Breast epithelium (tissue), 4 donors: ENCODE measurements around the gene TECTA. TPM values are rescaled to one million over a fixed set of nuclear protein-coding genes. Genes with fewer than 3 reads are reported as not detected.
"Not testable (repeated sequence)": the region's sequence is repeated elsewhere in the genome, so short reads cannot be mapped to it uniquely, and the experiment has no call there.

Experiments used
- DNase-seq, 2 donors: peaks; one replicate each; pipeline ENCODE4 v3.0.0-alpha.2; 2019; ENCODE audit warnings: low spot score in 2 of 2
- H3K27ac ChIP-seq, 2 donors: fragments of 200-600 bp; sonication (generic) in 1 of 2; one replicate each; pipeline ENCODE4 v1.5.1; 2016 to 2019; ENCODE audit warnings: mild to moderate bottlenecking in 1 of 2
- H3K27me3 ChIP-seq, 2 donors: fragments of 200-600 bp; sonication (generic) in 1 of 2; one replicate each; pipeline versions ENCODE4 v1.5.1 to v1.6.0; 2017 to 2019; ENCODE audit warnings: control low read depth in 1 of 2, mild to moderate bottlenecking in 1 of 2
- H3K36me3 ChIP-seq: fragments of 200-600 bp; one replicate; pipeline ENCODE4 v1.5.1; 2019
- H3K4me1 ChIP-seq, 2 donors: fragments of 200-600 bp; sonication (generic); one replicate each; pipeline ENCODE4 v1.5.1; 2016 to 2019; ENCODE audit warnings: control low read depth in 1 of 2
- H3K4me3 ChIP-seq, 3 donors: fragments of 200-600 bp; sonication (generic); 1 replicate in 2 of 3; 2 replicates in 1 of 3; pipeline ENCODE4 v1.5.1; 2016 to 2019; ENCODE audit warnings: mild to moderate bottlenecking in 3 of 3, moderate library complexity in 2 of 3
- H3K9me3 ChIP-seq, 2 donors: fragments of 200-600 bp; sonication (generic) in 1 of 2; one replicate each; pipeline ENCODE4 v1.5.1; 2016 to 2019; ENCODE audit warnings: control low read depth in 1 of 2
- CTCF ChIP-seq, 3 donors: fragments of 450-650 bp; IDR thresholded peaks; one replicate each; pipeline ENCODE4 v1.5.1; 2016 to 2017; ENCODE audit warnings: antibody characterized with exemption in 3 of 3, mild to moderate bottlenecking in 3 of 3, moderate library complexity in 3 of 3
- POLR2A ChIP-seq: fragments of 450-650 bp; IDR thresholded peaks from one replicate; pipeline ENCODE4 v1.6.1; 2016; ENCODE audit warnings: antibody characterized with exemption, mild to moderate bottlenecking, moderate library complexity
- POLR2AphosphoS5 ChIP-seq, 3 donors: sonication (generic); formaldehyde crosslinking; IDR thresholded peaks; one replicate each; pipeline ENCODE4 v1.6.1; 2017; ENCODE audit warnings: antibody characterized with exemption in 3 of 3
- intact Hi-C: fragments of 100-400 bp; cut with DNase I; formaldehyde crosslinking; loops from one replicate; pipeline ENCODE4 v1.15.1; 2023; ENCODE audit warnings: low total_unique reads
- total RNA-seq, 3 donors: library from RNA; depleted of rRNA; stranded (reverse); fragments of >200 nt; gene quantifications; one replicate each; pipeline ENCODE4 v1.1.0, GENCODE V29; 2016

TECTA gene
- total RNA-seq, 3 donors from 2014 or later: 0.64 to 1.3 (median 0.88) TPM

- no peak overlapping the region for H3K4me3 ChIP-seq
- H3K27me3 ChIP-seq: no peaks in the 10 kb centered on the region
- no peak for DNase-seq
- TF ChIP-seq POLR2A: no peak
- no peak for TF ChIP-seq CTCF (IDR thresholded peaks at IDR 0.05)
- TF ChIP-seq POLR2AphosphoS5 (IDR thresholded peaks at IDR 0.05): no peak
- intact Hi-C loops: no loop called here
- H3K36me3 ChIP-seq: no peaks in the 10 kb centered on the region
- no peaks in the 10 kb centered on the region for H3K4me1 ChIP-seq
- H3K9me3 ChIP-seq: no peaks in the 10 kb centered on the region
- H3K27ac ChIP-seq: no peak overlapping the region
These were observed 134.0 kb downstream of the TECTA start for GRCh38 chr11:121235057-121235456.

- Histone ChIP-seq H3K27me3 (no peaks in the 10 kb centered on the region), H3K36me3 (no peaks in the 10 kb centered on the region), H3K9me3 (no peaks in the 10 kb centered on the region), H3K4me3 (no peak overlapping the region), H3K4me1 (no peaks in the 10 kb centered on the region), H3K27ac (no peak overlapping the region)
- no peak for DNase-seq
- intact Hi-C loops: no loop called here
- TF ChIP-seq POLR2AphosphoS5 (IDR thresholded peaks at IDR 0.05): no peak
- TF ChIP-seq POLR2A: no peak
These were observed 135.3 kb downstream of the TECTA start for GRCh38 chr11:121236115-121237001.

- intact Hi-C loops, H3K27me3 ChIP-seq, H3K27ac ChIP-seq, H3K4me1 ChIP-seq, DNase-seq, H3K36me3 ChIP-seq, H3K9me3 ChIP-seq, H3K4me3 ChIP-seq: not testable (repeated sequence)
These were observed 136.2 kb downstream of the TECTA start for GRCh38 chr11:121237247-121237646.

- H3K4me1 ChIP-seq: no peaks in the 10 kb centered on the region
- H3K4me3 ChIP-seq: no peak overlapping the region
- no peak overlapping the region for H3K27ac ChIP-seq
- DNase-seq: no peak
- TF ChIP-seq CTCF (IDR thresholded peaks at IDR 0.05) (no peak), POLR2A (no peak), POLR2AphosphoS5 (IDR thresholded peaks at IDR 0.05) (no peak)
- H3K9me3 ChIP-seq: no peaks in the 10 kb centered on the region
- intact Hi-C loops: no loop called here
- no peaks in the 10 kb centered on the region for H3K27me3 ChIP-seq
- no peaks in the 10 kb centered on the region for H3K36me3 ChIP-seq
These were observed 136.9 kb downstream of the TECTA start for GRCh38 chr11:121237686-121238658.

- H3K4me1 ChIP-seq: no peaks in the 10 kb centered on the region
- no peaks in the 10 kb centered on the region for H3K9me3 ChIP-seq
- TF ChIP-seq CTCF (IDR thresholded peaks at IDR 0.05) (no peak), POLR2AphosphoS5 (IDR thresholded peaks at IDR 0.05) (no peak), POLR2A (no peak)
- DNase-seq: no peak
- H3K27me3 ChIP-seq: no peaks in the 10 kb centered on the region
- no peak overlapping the region for H3K27ac ChIP-seq
- no peaks in the 10 kb centered on the region for H3K36me3 ChIP-seq
- no peak overlapping the region for H3K4me3 ChIP-seq
- intact Hi-C loops: no loop called here
These were observed 137.9 kb downstream of the TECTA start for GRCh38 chr11:121238956-121239355.

- H3K27ac ChIP-seq, H3K27me3 ChIP-seq, intact Hi-C loops, H3K4me1 ChIP-seq, H3K36me3 ChIP-seq, DNase-seq, H3K4me3 ChIP-seq, H3K9me3 ChIP-seq: not testable (repeated sequence)
These were observed 139.0 kb downstream of the TECTA start for GRCh38 chr11:121240001-121240400.
